HepG2 (cell line): ENCODE measurements around the gene TPRX1. TPM values are rescaled to one million over a fixed set of nuclear protein-coding genes. Genes with fewer than 3 reads are reported as not detected.
"Not testable (repeated sequence)": the region's sequence is repeated elsewhere in the genome, so short reads cannot be mapped to it uniquely, and the experiment has no call there.

ENCODE experiments used
- ATAC-seq: fragments of 200-7000 bp; cut with Tn5 transposase; 3 replicates; pipeline ENCODE4 v1.9.1; 2020; ENCODE audit warnings: mild to moderate bottlenecking, moderate library complexity
- BruUV-seq: library from RNA; stranded (reverse); fragments of 400-500 nt; replicated peaks from 2 replicates; lab custom pipeline; 2021; lab: Mats Ljungman, UMichigan
- CTCF ChIA-PET: fragments of 300-600 bp; formaldehyde crosslinking; extraction: SDS; loops from one replicate; lab custom pipeline; 2021; ENCODE audit warnings: low total read pairs, inconsistent platforms, low intra/inter-chr PET ratio; lab: Yijun Ruan, JAX
- POLR2A ChIA-PET: fragments of 350-600 bp; sonication (Branson Sonifier 250); formaldehyde crosslinking; loops from one replicate; lab custom pipeline; 2020; ENCODE audit warnings: antibody characterized with exemption, inconsistent platforms; lab: Yijun Ruan, JAX
- DNase-seq: peaks from one replicate; pipeline ENCODE4 v3.0.0-alpha.2; 2015; ENCODE audit warnings: low spot score
- FAIRE-seq: peaks from 3 replicates; lab custom pipeline; 2011; peaks lifted over from hg19 to GRCh38; lab: Jason Lieb, UNC
- H2AFZ ChIP-seq: one replicate; pipeline ENCODE4 v1.6.1; 2011; ENCODE audit warnings: low read length, inconsistent platforms
- H3K27ac ChIP-seq: fragments of 300-600 bp; 3 replicates; pipeline ENCODE4 v1.8.0; 2011; ENCODE audit warnings: mixed run types, mild to moderate bottlenecking, mixed read lengths, low read length, inconsistent platforms; ENCODE audit not compliant: insufficient read depth; ENCODE audit errors: extremely low read length
- H3K27me3 ChIP-seq, 2 experiments: fragments of 200-600 bp in 1 of 2; 2 replicates in 1 of 2; 3 replicates in 1 of 2; pipeline versions ENCODE4 v1.6.0 to v1.8.0; 2011; ENCODE audit warnings: low read length in 2 of 2, mild to moderate bottlenecking in 2 of 2, moderate library complexity in 2 of 2, inconsistent platforms in 1 of 2; ENCODE audit not compliant: insufficient read depth in 2 of 2, control insufficient read depth in 1 of 2
- H3K36me3 ChIP-seq, 2 experiments: fragments of 200-600 bp in 1 of 2; replicated peaks in 1 of 2; 2 replicates in 1 of 2; 3 replicates in 1 of 2; pipeline versions ENCODE4 v1.5.1 to v1.8.0; 2011; ENCODE audit warnings: low read length in 2 of 2, inconsistent platforms in 1 of 2; ENCODE audit not compliant: insufficient read depth in 2 of 2, control insufficient read depth in 1 of 2
- H3K4me1 ChIP-seq: 2 replicates; pipeline ENCODE4 v1.5.1; 2012; ENCODE audit warnings: low read length, inconsistent platforms; ENCODE audit not compliant: insufficient read depth
- H3K4me2 ChIP-seq: 2 replicates; pipeline ENCODE4 v1.6.0; 2011; ENCODE audit warnings: low read depth, low read length, inconsistent platforms
- H3K4me3 ChIP-seq, 3 experiments: fragments of 200-600 bp in 1 of 3; sonication (generic), shearing (Covaris generic) in 1 of 3; replicated peaks in 1 of 3; 2 replicates each; pipeline ENCODE4 v1.5.1; 2011 to 2016; ENCODE audit warnings: low read length in 3 of 3, inconsistent platforms in 2 of 3, low read depth in 2 of 3, mild to moderate bottlenecking in 2 of 3, control low read depth in 1 of 3, mixed read lengths in 1 of 3; ENCODE audit not compliant: insufficient read depth in 1 of 3
- H3K79me2 ChIP-seq: one replicate; pipeline ENCODE4 v1.6.1; 2011; ENCODE audit warnings: low read length, inconsistent platforms; ENCODE audit not compliant: insufficient read depth
- H3K9ac ChIP-seq: 2 replicates; pipeline ENCODE4 v1.6.0; 2011; ENCODE audit warnings: mild to moderate bottlenecking, low read depth, low read length, inconsistent platforms; ENCODE audit not compliant: insufficient read depth
- H3K9me3 ChIP-seq: 2 replicates; pipeline ENCODE4 v1.5.1; 2012; ENCODE audit warnings: mild to moderate bottlenecking, low read length
- H4K20me1 ChIP-seq: 2 replicates; pipeline ENCODE4 v1.6.0; 2011; ENCODE audit warnings: inconsistent platforms, mild to moderate bottlenecking, low read length, moderate library complexity; ENCODE audit not compliant: insufficient read depth
- ATF1 ChIP-seq: IDR thresholded peaks from 2 replicates; pipeline ENCODE4 v1.6.1; 2016; ENCODE audit warnings: mild to moderate bottlenecking, control low read depth
- EED ChIP-seq: sonication (generic); formaldehyde crosslinking; IDR thresholded peaks from 2 replicates; pipeline ENCODE4 v1.5.0; 2020; ENCODE audit warnings: mild to moderate bottlenecking, missing genetic modification reagents
- RARG ChIP-seq: sonication (generic); formaldehyde crosslinking; IDR thresholded peaks from 2 replicates; pipeline ENCODE4 v1.4.0; 2020; ENCODE audit warnings: low read depth, mild to moderate bottlenecking, missing genetic modification reagents
- ZSCAN21 ChIP-seq: sonication (generic); formaldehyde crosslinking; IDR thresholded peaks from 2 replicates; pipeline ENCODE4 v1.8.0; 2022; ENCODE audit warnings: mild to moderate bottlenecking, missing genetic modification reagents, moderate library complexity, borderline replicate concordance
- WGBS: methylation state at CpG from one replicate; pipeline ENCODE4 v1.1.6; 2017; ENCODE audit warnings: low lambda C conversion rate; 5-methylcytosine and 5-hydroxymethylcytosine counted together
- in situ Hi-C: cut with HindIII; loops from 2 replicates; pipeline ENCODE4 v1.10.0; 2017; ENCODE audit warnings: low pct_unique_long_range_greater_than_20kb; ENCODE audit not compliant: extremely low pct_ligation_motif_present
- intact Hi-C: fragments of 100-400 bp; cut with micrococcal nuclease; formaldehyde crosslinking; loops from one replicate; pipeline ENCODE4 v1.10.0; 2022; ENCODE audit not compliant: unreplicated experiment
- polyA plus RNA-seq, 8 experiments: library from polyadenylated mRNA; depleted of rRNA in 3 of 8; stranded (reverse) in 7 of 8; unstranded in 1 of 8; fragments of >200 nt; fragmentation: Illumina TruSeq in 4 of 8; extraction: Trizol in 4 of 8; gene quantifications; 2 replicates each; pipeline versions ENCODE4 v1.2.1 to v1.2.3, GENCODE V29; 2011 to 2016; ENCODE audit warnings: low read depth in 4 of 8, missing spikeins in 1 of 8, mixed read lengths in 1 of 8; ENCODE audit not compliant: insufficient read depth in 1 of 8
- total RNA-seq, 5 experiments: library from RNA; depleted of rRNA; stranded (reverse); fragments of >200 nt; fragmentation: Illumina TruSeq; extraction: Trizol; gene quantifications; 2 replicates each; pipeline ENCODE4 v1.2.3, GENCODE V29; 2016; ENCODE audit warnings: low read depth in 1 of 5
- TF ChIP-seq, protein P1 (sequence below): sonication (generic); formaldehyde crosslinking; conservative IDR thresholded peaks from 2 replicates; pipeline ENCODE4 v1.5.0; 2020; ENCODE audit warnings: missing genetic modification reagents

Gene TPRX1
- total and polyA plus RNA-seq, 2 of the 13 experiments (the other 11 are each of a cell fraction or from before 2014, with no cell fraction given) = not detected

DNA sequence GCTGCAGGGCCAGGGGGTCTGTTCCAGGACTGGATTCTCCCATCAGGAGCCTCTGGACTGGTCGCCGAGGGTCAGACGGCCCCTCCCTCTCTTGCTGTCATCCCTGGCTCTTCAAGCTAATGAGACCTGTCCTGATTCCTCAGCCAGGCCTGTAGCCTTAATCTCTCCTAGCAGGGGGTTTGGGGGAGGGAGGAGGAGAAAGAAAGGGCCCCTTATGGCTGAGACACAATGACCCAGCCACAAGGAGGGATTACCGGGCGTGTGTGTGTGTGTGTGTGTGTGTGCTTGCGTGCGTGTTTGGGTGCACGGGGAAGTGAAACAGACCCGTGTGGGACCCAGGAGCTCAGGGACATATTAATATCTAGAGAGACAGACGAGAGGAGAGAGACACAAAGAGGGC, 15.5 kb upstream of the TPRX1 start:
- TF ChIP-seq EED (no peak), ZSCAN21 (no peak), RARG (CRISPR knock-in tag) (no peak), ATF1 (CRISPR knock-in tag) (no peak)
- TF ChIP-seq, protein P1, sequence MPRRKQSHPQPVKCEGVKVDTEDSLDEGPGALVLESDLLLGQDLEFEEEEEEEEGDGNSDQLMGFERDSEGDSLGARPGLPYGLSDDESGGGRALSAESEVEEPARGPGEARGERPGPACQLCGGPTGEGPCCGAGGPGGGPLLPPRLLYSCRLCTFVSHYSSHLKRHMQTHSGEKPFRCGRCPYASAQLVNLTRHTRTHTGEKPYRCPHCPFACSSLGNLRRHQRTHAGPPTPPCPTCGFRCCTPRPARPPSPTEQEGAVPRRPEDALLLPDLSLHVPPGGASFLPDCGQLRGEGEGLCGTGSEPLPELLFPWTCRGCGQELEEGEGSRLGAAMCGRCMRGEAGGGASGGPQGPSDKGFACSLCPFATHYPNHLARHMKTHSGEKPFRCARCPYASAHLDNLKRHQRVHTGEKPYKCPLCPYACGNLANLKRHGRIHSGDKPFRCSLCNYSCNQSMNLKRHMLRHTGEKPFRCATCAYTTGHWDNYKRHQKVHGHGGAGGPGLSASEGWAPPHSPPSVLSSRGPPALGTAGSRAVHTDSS (CRISPR knock-in tag) = no peak
- DNase-seq (no peak), FAIRE-seq (no peak), ATAC-seq (no peak)
- Histone ChIP-seq H2AFZ (no peak overlapping the region), H3K9me3 (no peaks in the 10 kb centered on the region), H3K79me2 (no peaks in the 10 kb centered on the region), H3K36me3 (no peaks in the 10 kb centered on the region), H3K27ac (no peak overlapping the region), H4K20me1 (no peaks in the 10 kb centered on the region), H3K4me2 (no peak overlapping the region; the same call in 1 of the 2 replicates), H3K4me1 (peaks cover 13% of the 10 kb centered on the region; the same call in 1 of the 2 replicates), H3K4me3 (no peak overlapping the region), H3K27me3 (peaks cover 2 to 26% of the 10 kb centered on the region in 2 experiments; a peak in 3 of 5 replicates), H3K9ac (no peak overlapping the region)
- POLR2A ChIA-PET = no interaction called here
- in situ Hi-C loops (no loop called here), intact Hi-C loops (no loop called here)
- CTCF ChIA-PET = no interaction called here
- WGBS = 11% methylated on average over 10 of the region's 10 CpGs
- no TSS peak for BruUV-seq

DNA sequence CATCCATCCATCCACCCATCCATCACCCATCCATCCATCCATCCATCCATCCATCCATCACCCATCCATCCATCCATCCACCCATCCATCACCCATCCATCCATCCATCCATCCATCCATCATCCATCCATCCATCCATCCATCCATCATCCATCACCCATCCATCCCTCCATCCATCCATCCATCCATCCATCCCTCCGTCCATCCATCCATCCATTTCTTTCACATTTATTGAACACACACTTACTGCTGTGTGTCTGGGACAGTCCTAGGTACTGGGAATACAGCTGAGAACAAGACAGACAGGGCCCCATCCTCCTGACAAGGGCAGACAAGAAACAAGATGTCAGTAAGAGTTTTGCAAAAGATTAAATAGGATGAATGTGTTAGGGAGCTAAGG, 13.9 kb upstream of the TPRX1 start:
- in situ Hi-C loops, FAIRE-seq: not testable (repeated sequence)

DNA sequence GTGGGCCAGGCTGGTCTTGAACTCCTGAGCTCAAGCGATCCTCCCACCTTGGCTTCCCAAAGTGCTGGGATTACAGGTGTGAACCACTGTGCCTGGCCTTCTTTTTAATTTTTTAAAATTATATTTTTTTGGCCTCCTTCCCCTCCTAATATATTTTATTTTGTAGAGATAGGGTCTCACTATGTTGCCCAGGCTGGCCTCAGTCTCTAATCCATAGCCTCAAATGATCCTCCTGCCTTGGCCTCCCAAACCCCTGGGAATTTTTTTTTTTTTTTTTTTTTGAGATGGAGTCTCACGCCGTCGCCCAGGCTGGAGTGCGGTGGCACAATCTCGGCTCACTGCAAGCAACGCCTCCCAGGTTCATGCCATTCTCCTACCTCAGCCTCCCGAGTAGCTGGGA, 11.9 kb upstream of the TPRX1 start:
- H3K79me2 ChIP-seq, BruUV-seq: not testable (repeated sequence)

More for the DNA sequence above, 13.9 kb upstream of the TPRX1 start:
- POLR2A ChIA-PET, intact Hi-C loops, H3K4me2 ChIP-seq, H3K36me3 ChIP-seq, H3K4me3 ChIP-seq, CTCF ChIA-PET, H3K79me2 ChIP-seq, BruUV-seq, ATAC-seq, H3K9ac ChIP-seq, H2AFZ ChIP-seq, DNase-seq, H3K9me3 ChIP-seq, H3K27ac ChIP-seq, H4K20me1 ChIP-seq: not testable (repeated sequence)
- peaks cover 11% of the 10 kb centered on the region; the same call in 1 of the 2 replicates for H3K4me1 ChIP-seq
- peaks cover 2 to 21% of the 10 kb centered on the region in 2 experiments; a peak in 3 of 5 replicates for H3K27me3 ChIP-seq
- WGBS = 40% methylated on average over 1 of the region's 1 CpG

More for the DNA sequence above, 11.9 kb upstream of the TPRX1 start:
- H2AFZ ChIP-seq, H3K4me2 ChIP-seq, DNase-seq, H3K4me1 ChIP-seq, ATAC-seq, CTCF ChIA-PET, H3K4me3 ChIP-seq, H4K20me1 ChIP-seq, H3K36me3 ChIP-seq, H3K27ac ChIP-seq, intact Hi-C loops, FAIRE-seq, POLR2A ChIA-PET, H3K9ac ChIP-seq, H3K9me3 ChIP-seq, in situ Hi-C loops: not testable (repeated sequence)
- WGBS = 68% methylated on average over 8 of the region's 8 CpGs
- H3K27me3 ChIP-seq = peaks cover 0 to 16% of the 10 kb centered on the region in 2 experiments; a peak in 2 of 5 replicates
